Measurements from ENCODE around the gene SCYGR8.

- TF ChIP-seq EZH2 (IDR thresholded peaks at IDR 0.05), result no peak
- TF ChIP-seq POLR2AphosphoS5 (IDR thresholded peaks at IDR 0.05; ENCODE audit: borderline replicate concordance, low read depth, low read length), result no peak
- TF ChIP-seq FOXP2 (optimal IDR thresholded peaks at IDR 0.05; ENCODE audit: control extremely low read depth, extremely low read length, insufficient read depth), result no peak
Observed at GRCh38 chr2:227772197-227772661, 26.5 kb downstream of the SCYGR8 start.
